Measurements from ENCODE around the gene ADORA2B.

The ADORA2B gene

DNA sequence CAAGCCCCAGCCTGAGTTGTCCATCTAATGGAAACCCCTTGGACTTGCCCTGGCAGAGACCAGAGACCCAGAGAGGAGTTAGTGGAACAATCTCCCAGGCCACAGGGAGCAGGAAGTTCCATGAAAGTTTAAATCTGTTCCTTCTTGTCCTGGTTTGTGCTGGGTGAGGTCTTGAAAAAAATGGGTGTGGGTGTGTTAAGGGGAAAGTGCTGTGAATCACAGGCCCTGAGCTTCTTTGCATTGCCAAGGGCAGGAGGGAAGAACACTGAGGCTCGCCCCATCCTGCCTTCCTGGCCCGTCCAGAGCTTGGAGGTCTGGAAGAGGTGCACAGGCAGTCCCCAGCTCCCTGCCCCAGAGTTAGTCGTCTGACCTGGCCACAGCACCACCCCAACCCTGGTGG lies 2.3 kb downstream of the ADORA2B start:
- H3K27ac ChIP-seq, result no peak overlapping the region
- TF ChIP-seq, protein P1, sequence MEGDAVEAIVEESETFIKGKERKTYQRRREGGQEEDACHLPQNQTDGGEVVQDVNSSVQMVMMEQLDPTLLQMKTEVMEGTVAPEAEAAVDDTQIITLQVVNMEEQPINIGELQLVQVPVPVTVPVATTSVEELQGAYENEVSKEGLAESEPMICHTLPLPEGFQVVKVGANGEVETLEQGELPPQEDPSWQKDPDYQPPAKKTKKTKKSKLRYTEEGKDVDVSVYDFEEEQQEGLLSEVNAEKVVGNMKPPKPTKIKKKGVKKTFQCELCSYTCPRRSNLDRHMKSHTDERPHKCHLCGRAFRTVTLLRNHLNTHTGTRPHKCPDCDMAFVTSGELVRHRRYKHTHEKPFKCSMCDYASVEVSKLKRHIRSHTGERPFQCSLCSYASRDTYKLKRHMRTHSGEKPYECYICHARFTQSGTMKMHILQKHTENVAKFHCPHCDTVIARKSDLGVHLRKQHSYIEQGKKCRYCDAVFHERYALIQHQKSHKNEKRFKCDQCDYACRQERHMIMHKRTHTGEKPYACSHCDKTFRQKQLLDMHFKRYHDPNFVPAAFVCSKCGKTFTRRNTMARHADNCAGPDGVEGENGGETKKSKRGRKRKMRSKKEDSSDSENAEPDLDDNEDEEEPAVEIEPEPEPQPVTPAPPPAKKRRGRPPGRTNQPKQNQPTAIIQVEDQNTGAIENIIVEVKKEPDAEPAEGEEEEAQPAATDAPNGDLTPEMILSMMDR (IDR thresholded peaks at IDR 0.05), result no peak
- no peak for TF ChIP-seq ZFX (IDR thresholded peaks at IDR 0.05; ENCODE audit: borderline replicate concordance)

DNA sequence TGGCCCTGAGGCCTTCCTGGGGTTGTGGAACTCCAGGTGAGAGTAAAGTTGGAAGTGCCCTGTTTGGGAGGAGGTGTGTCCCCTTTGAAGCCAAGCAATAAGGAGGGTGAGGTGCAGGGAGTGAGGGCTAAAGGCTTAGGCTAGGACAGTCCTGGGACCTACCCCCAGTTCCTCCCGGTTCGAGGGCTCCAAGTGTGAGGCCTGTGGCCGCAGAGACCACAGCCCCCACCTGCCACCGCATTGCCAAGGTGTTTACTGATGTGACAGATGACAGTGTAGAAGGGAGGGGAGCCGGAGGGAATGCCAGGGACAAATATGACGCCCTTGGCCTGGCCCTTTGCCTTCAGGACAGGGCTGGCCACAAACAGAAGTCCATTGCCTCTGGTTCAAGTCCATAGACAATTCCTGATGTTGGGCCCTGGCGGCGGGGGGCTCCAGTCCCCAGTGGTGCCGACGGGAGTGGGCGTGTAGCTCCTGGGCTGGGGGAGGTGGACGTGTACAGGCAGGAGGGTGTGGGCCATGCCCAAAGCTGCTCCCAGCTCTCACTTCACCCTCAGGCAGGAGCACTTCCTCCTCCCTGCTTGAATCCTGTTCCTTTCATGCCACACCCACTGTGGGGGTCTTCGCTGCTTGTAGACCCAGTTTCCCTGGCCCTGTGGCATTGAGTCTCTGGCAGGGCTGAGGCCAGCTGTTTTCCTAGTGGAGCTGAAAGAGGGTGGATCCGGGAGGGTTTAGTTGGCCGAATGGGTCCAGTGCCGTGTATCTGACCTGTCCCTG lies 3.2 kb downstream of the ADORA2B start:
- TF ChIP-seq, protein P1 (IDR thresholded peaks at IDR 0.05), result no peak
- TF ChIP-seq ZFX (IDR thresholded peaks at IDR 0.05; ENCODE audit: borderline replicate concordance), result no peak
- H3K27ac ChIP-seq, result no peak overlapping the region

DNA sequence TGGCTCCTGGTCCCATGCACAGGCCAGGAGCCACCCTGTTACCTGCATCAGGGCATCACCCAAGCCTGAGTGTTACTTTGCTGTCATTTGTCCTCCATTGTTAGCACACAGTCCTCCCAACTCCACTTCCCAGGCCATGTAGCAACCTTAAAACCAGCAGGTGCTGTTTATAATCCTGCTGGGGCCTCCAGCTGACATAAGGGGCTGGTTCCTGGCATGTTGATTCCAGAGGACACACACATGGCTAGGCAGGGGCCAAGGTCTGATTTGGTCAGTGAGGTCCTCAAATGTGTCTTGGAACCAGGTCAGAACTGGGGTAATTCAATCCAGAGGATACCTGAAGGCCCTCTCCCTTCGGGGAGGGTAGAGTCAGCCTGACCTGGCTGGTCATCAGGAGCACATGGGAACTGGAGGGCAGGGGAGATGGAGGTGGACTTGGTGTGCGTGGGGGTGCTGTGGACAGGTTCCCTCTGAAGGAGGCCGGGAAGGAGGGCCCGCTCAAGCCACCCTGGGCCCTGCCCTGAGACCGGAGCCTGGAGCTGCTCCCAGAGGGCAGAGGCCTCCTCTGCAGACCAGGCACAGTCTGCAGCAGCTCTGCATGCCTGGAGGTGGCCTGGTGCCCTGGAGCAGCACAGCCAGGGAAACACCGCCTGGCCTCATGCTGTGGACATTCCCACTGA lies 6.6 kb downstream of the ADORA2B start:
- TF ChIP-seq, protein P1 (IDR thresholded peaks at IDR 0.05), result no peak
- TF ChIP-seq ZFX (IDR thresholded peaks at IDR 0.05; ENCODE audit: borderline replicate concordance), result no peak
- H3K27ac ChIP-seq, result no peak overlapping the region

DNA sequence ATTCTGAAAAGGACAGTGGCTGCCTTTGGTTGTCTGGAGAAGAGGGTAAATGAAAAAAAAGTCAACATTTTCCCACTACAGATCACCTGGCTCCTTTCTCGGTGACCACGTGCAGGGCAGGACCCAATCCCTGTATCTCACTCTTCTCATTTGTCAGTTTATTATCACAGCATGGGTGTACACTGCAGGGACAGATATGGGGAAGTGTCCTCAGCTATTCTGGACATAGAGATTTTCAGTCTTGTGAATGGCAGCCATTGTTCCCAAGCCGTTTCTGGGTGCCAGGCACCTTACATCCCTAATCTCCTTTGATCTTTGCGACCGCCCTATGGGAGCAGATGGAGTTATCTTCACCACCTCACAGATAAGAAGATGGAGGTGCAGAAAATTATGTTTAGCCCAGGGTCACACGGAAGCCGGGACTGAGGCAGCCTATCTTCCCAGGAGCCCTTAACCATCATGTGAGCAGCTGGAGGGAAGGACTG lies 7.2 kb downstream of the ADORA2B start:
- TF ChIP-seq, protein P1 (IDR thresholded peaks at IDR 0.05), result no peak
- no peak for TF ChIP-seq ZFX (IDR thresholded peaks at IDR 0.05; ENCODE audit: borderline replicate concordance)
- no peak overlapping the region for H3K27ac ChIP-seq

DNA sequence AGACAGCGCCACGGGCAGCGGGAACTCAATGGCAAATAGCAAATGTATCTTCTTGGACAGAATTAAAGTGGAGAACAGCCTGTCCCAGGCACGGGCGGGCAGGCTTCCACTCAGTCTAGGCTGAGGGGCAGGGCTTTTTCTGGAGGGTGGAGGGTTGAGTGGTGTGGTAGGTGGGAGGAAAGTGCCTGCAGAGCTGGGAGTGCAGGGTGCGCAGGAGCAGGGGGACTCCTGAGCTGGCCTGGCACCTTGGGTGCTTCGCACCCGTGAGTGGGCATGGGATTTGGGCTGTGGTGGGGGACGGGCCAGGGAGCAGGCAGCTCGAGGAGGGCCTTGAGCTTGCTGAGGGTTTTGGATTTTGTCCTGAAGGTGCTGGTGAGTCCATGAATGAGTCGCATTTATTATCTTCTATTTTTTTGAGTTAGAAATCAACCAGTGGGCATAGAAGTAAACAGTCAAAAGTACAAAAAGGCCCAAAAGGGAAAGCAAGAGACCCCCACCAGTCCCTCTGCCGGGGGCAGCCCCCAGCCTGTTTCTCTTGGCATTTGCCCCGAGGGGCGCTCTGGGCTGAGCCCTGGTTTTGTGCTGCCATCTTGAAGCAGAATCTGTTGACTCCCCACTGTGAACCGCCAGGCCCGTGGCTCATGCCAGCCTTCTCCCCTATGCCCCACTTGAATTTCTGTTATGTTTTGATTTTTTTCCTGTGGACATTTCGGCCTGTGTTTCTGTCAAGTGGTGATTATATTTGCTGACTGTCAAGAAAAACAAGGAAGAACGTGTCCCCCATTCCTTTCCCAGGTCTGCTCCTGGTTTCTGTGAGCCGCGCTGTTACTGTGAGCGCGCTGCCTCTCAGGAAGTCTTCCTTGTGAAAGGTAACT lies 8.2 kb downstream of the ADORA2B start:
- TF ChIP-seq, protein P1 (IDR thresholded peaks at IDR 0.05), result no peak
- TF ChIP-seq ZFX (IDR thresholded peaks at IDR 0.05; ENCODE audit: borderline replicate concordance), result no peak
- H3K27ac ChIP-seq, result no peak overlapping the region

DNA sequence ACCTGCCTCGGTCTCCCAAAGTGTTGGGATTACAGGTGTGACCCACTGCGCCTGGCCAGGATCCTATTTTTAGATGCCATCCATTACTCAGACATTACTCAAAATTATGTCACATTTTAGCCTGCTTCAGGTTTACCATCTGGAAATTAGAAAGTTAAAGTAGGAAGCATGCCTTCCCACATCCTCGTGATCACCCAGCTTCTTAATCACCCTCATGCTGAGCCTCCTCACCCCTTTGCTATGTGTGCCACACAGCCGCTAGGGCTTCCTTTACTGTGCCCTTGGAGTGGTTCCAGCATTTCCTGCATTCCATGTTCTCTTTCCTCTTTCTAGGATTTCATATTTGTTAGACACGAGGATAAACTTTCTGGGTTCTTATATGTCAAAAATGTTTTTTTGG lies 9.3 kb downstream of the ADORA2B start:
- H3K27ac ChIP-seq, result no peak overlapping the region

More for the DNA sequence above, 9.3 kb downstream of the ADORA2B start:
- TF ChIP-seq, protein P1 (IDR thresholded peaks at IDR 0.05), result no peak
- TF ChIP-seq ZFX (IDR thresholded peaks at IDR 0.05; ENCODE audit: borderline replicate concordance), result no peak

All from 22Rv1 (cell line).